Measurements from ENCODE around the gene LRRC2.
A peak's percentile ranks its signal among the peaks of the same experiment; 100 is the strongest.

The LRRC2 gene

GRCh38 chr3:46541835-46542234 is 24.3 kb downstream of the LRRC2 start:
- no peak for DNase-seq
- H3K27ac ChIP-seq (ENCODE audit: low read length) = peak overlapping the region; percentile 93
- TF ChIP-seq CTCF (IDR thresholded peaks at IDR 0.05; ENCODE audit: borderline replicate concordance, extremely low read depth, low read length, poor library complexity, severe bottlenecking) (no peak), EZH2 (IDR thresholded peaks at IDR 0.05; ENCODE audit: borderline replicate concordance, low read depth, low read length, severe bottlenecking) (no peak)
- H3K27me3 ChIP-seq (ENCODE audit: insufficient read depth, low read length, poor library complexity) = no peaks in the 10 kb centered on the region
- ATAC-seq (ENCODE audit: insufficient read depth, low read depth) = no peak
- H4K20me1 ChIP-seq (ENCODE audit: insufficient read depth, low read length) = no peaks in the 10 kb centered on the region
- H2AFZ ChIP-seq (ENCODE audit: low read depth, low read length) = no peak overlapping the region
- peak overlapping the region; percentile 48; the same call in 1 of the 2 replicates for H3K9ac ChIP-seq (ENCODE audit: low read depth, low read length)
- peaks cover 97% of the 10 kb centered on the region for H3K4me1 ChIP-seq (ENCODE audit: insufficient read depth, low read length)
- H3K36me3 ChIP-seq (ENCODE audit: insufficient read depth, low read length) = no peaks in the 10 kb centered on the region
- H3K4me3 ChIP-seq (ENCODE audit: low read depth in 1 of 2, low read length in 2 of 2) = no peak overlapping the region
- no peaks in the 10 kb centered on the region for H3K79me2 ChIP-seq (ENCODE audit: insufficient read depth, low read length)
- peaks cover 3% of the 10 kb centered on the region for H3K9me3 ChIP-seq (ENCODE audit: insufficient read depth, low read length, severe bottlenecking)
- H3K4me2 ChIP-seq (ENCODE audit: insufficient read depth, low read length) = no peak overlapping the region

- no peaks in the 10 kb centered on the region for H3K36me3 ChIP-seq (ENCODE audit: insufficient read depth, low read length)
- H3K27me3 ChIP-seq (ENCODE audit: insufficient read depth, low read length, poor library complexity) = no peaks in the 10 kb centered on the region
- H3K9ac ChIP-seq (ENCODE audit: low read depth, low read length) = peak overlapping the region; percentile 62
- H3K4me2 ChIP-seq (ENCODE audit: insufficient read depth, low read length) = no peak overlapping the region; the same call in 1 of the 2 replicates
- H3K79me2 ChIP-seq (ENCODE audit: insufficient read depth, low read length) = no peaks in the 10 kb centered on the region
- DNase-seq (no peak), ATAC-seq (ENCODE audit: insufficient read depth, low read depth) (no peak)
- H3K9me3 ChIP-seq (ENCODE audit: insufficient read depth, low read length, severe bottlenecking) = peaks cover 3% of the 10 kb centered on the region
- peak overlapping the region; percentile 92 for H3K27ac ChIP-seq (ENCODE audit: low read length)
- TF ChIP-seq CTCF (IDR thresholded peaks at IDR 0.05; ENCODE audit: borderline replicate concordance, extremely low read depth, low read length, poor library complexity, severe bottlenecking) (no peak), EZH2 (IDR thresholded peaks at IDR 0.05; ENCODE audit: borderline replicate concordance, low read depth, low read length, severe bottlenecking) (no peak)
- H4K20me1 ChIP-seq (ENCODE audit: insufficient read depth, low read length) = no peaks in the 10 kb centered on the region
- peaks cover 95% of the 10 kb centered on the region for H3K4me1 ChIP-seq (ENCODE audit: insufficient read depth, low read length)
- no peak overlapping the region for H2AFZ ChIP-seq (ENCODE audit: low read depth, low read length)
- H3K4me3 ChIP-seq (ENCODE audit: low read depth in 1 of 2, low read length in 2 of 2) = no peak overlapping the region
Observed at GRCh38 chr3:46540550-46540949, 25.6 kb downstream of the LRRC2 start.

GRCh38 chr3:46539443-46540005 is 26.6 kb downstream of the LRRC2 start:
- no peaks in the 10 kb centered on the region for H3K27me3 ChIP-seq (ENCODE audit: insufficient read depth, low read length, poor library complexity)
- peak overlapping the region; percentile 92 for H3K27ac ChIP-seq (ENCODE audit: low read length)
- peak overlapping the region; percentile 28 for H2AFZ ChIP-seq (ENCODE audit: low read depth, low read length)
- H3K4me3 ChIP-seq (ENCODE audit: low read depth in 1 of 2, low read length in 2 of 2) = peak overlapping the region in 1 of 2 experiments; percentile 37; a peak in 2 of 4 replicates
- H3K4me1 ChIP-seq (ENCODE audit: insufficient read depth, low read length) = peaks cover 84% of the 10 kb centered on the region
- ATAC-seq (ENCODE audit: insufficient read depth, low read depth) = no peak
- H4K20me1 ChIP-seq (ENCODE audit: insufficient read depth, low read length) = no peaks in the 10 kb centered on the region
- peak overlapping the region; percentile 62 for H3K9ac ChIP-seq (ENCODE audit: low read depth, low read length)
- no peak for TF ChIP-seq CTCF (IDR thresholded peaks at IDR 0.05; ENCODE audit: borderline replicate concordance, extremely low read depth, low read length, poor library complexity, severe bottlenecking)
- TF ChIP-seq EZH2 (IDR thresholded peaks at IDR 0.05; ENCODE audit: borderline replicate concordance, low read depth, low read length, severe bottlenecking) = no peak
- H3K4me2 ChIP-seq (ENCODE audit: insufficient read depth, low read length) = peak overlapping the region; percentile 53
- H3K36me3 ChIP-seq (ENCODE audit: insufficient read depth, low read length) = no peaks in the 10 kb centered on the region
- peak; percentile 48 for DNase-seq
- no peaks in the 10 kb centered on the region for H3K9me3 ChIP-seq (ENCODE audit: insufficient read depth, low read length, severe bottlenecking)
- no peaks in the 10 kb centered on the region for H3K79me2 ChIP-seq (ENCODE audit: insufficient read depth, low read length)

Data from DND-41 (cell line).